Measurements from ENCODE around the gene DET1.
A peak's percentile ranks its signal among the peaks of the same experiment; 100 is the strongest.
"Not testable (repeated sequence)": the region's sequence is repeated elsewhere in the genome, so short reads cannot be mapped to it uniquely, and the experiment has no call there.

DET1 gene

GRCh38 chr15:88546248-88547129 lies at the start of gene DET1:
Gene DET1, minus strand, starts transcription at chr15:88546681. Its CDS starts 14,976 bp downstream, at chr15:88531705.
- DNase-seq (ENCODE audit: low read depth in 2 of 2): peak; percentile 85 to 88

- DNase-seq (ENCODE audit: low read depth in 2 of 2): no peak
These were observed 44.9 kb upstream of the DET1 start for GRCh38 chr15:88591384-88591783.

GRCh38 chr15:88590759-88591158 lies 44.3 kb upstream of the DET1 start:
- DNase-seq (ENCODE audit: low read depth in 2 of 2): no peak

GRCh38 chr15:88586401-88587162 lies 40.1 kb upstream of the DET1 start:
- DNase-seq (ENCODE audit: low read depth in 2 of 2): no peak

GRCh38 chr15:88580532-88580931 lies 34.1 kb upstream of the DET1 start:
- DNase-seq (ENCODE audit: low read depth in 2 of 2): no peak

GRCh38 chr15:88579322-88579721 lies 32.8 kb upstream of the DET1 start:
- no peak for DNase-seq (ENCODE audit: low read depth in 2 of 2)

- no peak for DNase-seq (ENCODE audit: low read depth in 2 of 2)
These were observed 28.2 kb upstream of the DET1 start for GRCh38 chr15:88574655-88575054.

- no peak for DNase-seq (ENCODE audit: low read depth in 2 of 2)
These were observed 27.6 kb upstream of the DET1 start for GRCh38 chr15:88574077-88574476.

- no peak for DNase-seq (ENCODE audit: low read depth in 2 of 2)
These were observed 25.4 kb upstream of the DET1 start for GRCh38 chr15:88571852-88572259.

- DNase-seq (ENCODE audit: low read depth in 2 of 2): no peak
These were observed 24.8 kb upstream of the DET1 start for GRCh38 chr15:88571153-88571851.

- no peak for DNase-seq (ENCODE audit: low read depth in 2 of 2)
These were observed 22.1 kb upstream of the DET1 start for GRCh38 chr15:88568589-88568988.

- no peak for DNase-seq (ENCODE audit: low read depth in 2 of 2)
These were observed 18.3 kb upstream of the DET1 start for GRCh38 chr15:88564741-88565140.

GRCh38 chr15:88563638-88564037 lies 17.2 kb upstream of the DET1 start:
- DNase-seq (ENCODE audit: low read depth in 2 of 2): no peak

GRCh38 chr15:88559565-88559964 lies 13.1 kb upstream of the DET1 start:
- DNase-seq (ENCODE audit: low read depth in 2 of 2): not testable (repeated sequence)

- not testable (repeated sequence) for DNase-seq (ENCODE audit: low read depth in 2 of 2)
These were observed 11.5 kb upstream of the DET1 start for GRCh38 chr15:88558026-88558425.

- DNase-seq (ENCODE audit: low read depth in 2 of 2): not testable (repeated sequence)
These were observed 1.5 kb upstream of the DET1 start for GRCh38 chr15:88548009-88548408.

- not testable (repeated sequence) for DNase-seq (ENCODE audit: low read depth in 2 of 2)
These were observed 768 bp downstream of the DET1 start for GRCh38 chr15:88545578-88546247.

GRCh38 chr15:88543065-88543776 lies 3.3 kb downstream of the DET1 start:
- DNase-seq (ENCODE audit: low read depth in 2 of 2): no peak

GRCh38 chr15:88542342-88542733 lies 4.1 kb downstream of the DET1 start:
- DNase-seq (ENCODE audit: low read depth in 2 of 2): no peak

- DNase-seq (ENCODE audit: low read depth in 2 of 2): no peak
These were observed 4.7 kb downstream of the DET1 start for GRCh38 chr15:88541709-88542341.

All from fibroblast of skin of left biceps (primary cell).